Activated B cell treated with CpG ODN at 0.5 μM for 24 hours (primary cell): ENCODE results near the gene STARD10. TPM values are rescaled to one million over a fixed set of nuclear protein-coding genes. Genes with fewer than 3 reads are reported as not detected.

Experiments used
- ATAC-seq: fragments of 200-7000 bp; cut with Tn5 transposase; one replicate; pipeline ENCODE4 v1.10.0; 2021; ENCODE audit warnings: low read depth, mild to moderate bottlenecking, moderate library complexity
- CTCF ChIA-PET: fragments of 350-600 bp; sonication (Branson Sonifier 250); formaldehyde crosslinking; loops from one replicate; lab custom pipeline; 2021; ENCODE audit warnings: antibody characterized with exemption; lab: Charles Lee
- POLR2A ChIA-PET: fragments of 350-600 bp; sonication (Branson Sonifier 250); formaldehyde crosslinking; loops from one replicate; lab custom pipeline; 2021; ENCODE audit warnings: antibody characterized with exemption; lab: Charles Lee
- DNase-seq: peaks from one replicate; pipeline ENCODE4 v3.0.0; 2022
- H3K27ac Mint-ChIP-seq: one replicate; pipeline ENCODE4 v1.8.0; 2020; ENCODE audit warnings: mixed read lengths
- H3K27me3 Mint-ChIP-seq: one replicate; pipeline ENCODE4 v1.8.0; 2021; ENCODE audit warnings: mixed read lengths
- H3K36me3 Mint-ChIP-seq: one replicate; pipeline ENCODE4 v1.8.0; 2021; ENCODE audit warnings: low read depth, mixed read lengths
- H3K4me1 Mint-ChIP-seq: one replicate; pipeline ENCODE4 v1.8.0; 2021; ENCODE audit warnings: mixed read lengths
- H3K4me3 Mint-ChIP-seq: one replicate; pipeline ENCODE4 v1.8.0; 2020; ENCODE audit warnings: mild to moderate bottlenecking, mixed read lengths
- H3K9me3 Mint-ChIP-seq: one replicate; pipeline ENCODE4 v1.8.0; 2020; ENCODE audit warnings: mixed read lengths
- CTCF ChIP-seq: fragments of 200-600 bp; IDR thresholded peaks from one replicate; pipeline ENCODE4 v1.8.0; 2022; ENCODE audit warnings: antibody characterized with exemption, mild to moderate bottlenecking
- intact Hi-C: fragments of 100-400 bp; cut with micrococcal nuclease; formaldehyde crosslinking; loops from one replicate; pipeline ENCODE4 v1.15.1; 2024
- total RNA-seq: library from RNA; stranded (reverse); gene quantifications from 2 replicates; pipeline ENCODE4 v1.2.3, GENCODE V29; 2022

The STARD10 gene
- total RNA-seq, 1 donor from 2014 or later: 42.6 TPM

- ATAC-seq (no peak), DNase-seq (no peak)
- intact Hi-C loops: no loop called here
- no peak for TF ChIP-seq CTCF
- no peaks in the 10 kb centered on the region for H3K9me3 Mint-ChIP-seq
- peaks cover 14% of the 10 kb centered on the region for H3K36me3 Mint-ChIP-seq
- peak overlapping the region; percentile 66 for H3K27ac Mint-ChIP-seq
- ChIA-PET POLR2A (interaction anchor here (0.6 to 1.2 kb wide), 2 partner anchors 40 to 47 kb away, joined by 3 to 5 read pairs; no protein-coding TSS in a partner anchor), CTCF (interaction anchor here (0.8 to 1.1 kb wide), 2 partner anchors 21 to 276 kb away, joined by 3 to 4 read pairs; no protein-coding TSS in a partner anchor)
- peaks cover 86% of the 10 kb centered on the region for H3K4me1 Mint-ChIP-seq
- H3K27me3 Mint-ChIP-seq: no peaks in the 10 kb centered on the region
- H3K4me3 Mint-ChIP-seq: no peak overlapping the region
Measured at GRCh38 chr11:72747289-72747855, 46.5 kb downstream of the STARD10 start.

- H3K4me3 Mint-ChIP-seq: no peak overlapping the region
- TF ChIP-seq CTCF: no peak
Measured at GRCh38 chr11:72746821-72747220, 47.0 kb downstream of the STARD10 start.

GRCh38 chr11:72745925-72746550 is 47.8 kb downstream of the STARD10 start:
- ChIA-PET POLR2A (interaction anchor here (0.8 to 1.1 kb wide), 2 partner anchors 21 to 48 kb away, joined by 3 read pairs; partner anchors contain the start of gene STARD10), CTCF (interaction anchor here (1.1 kb wide), 1 partner anchor 275 kb away, joined by 3 read pairs; no protein-coding TSS in a partner anchor)
- no peak for TF ChIP-seq CTCF
- no peak for DNase-seq
- no peak for ATAC-seq
- Mint-ChIP-seq H3K4me3 (no peak overlapping the region), H3K27ac (peak overlapping the region; percentile 76), H3K36me3 (peaks cover 14% of the 10 kb centered on the region), H3K4me1 (peaks cover 92% of the 10 kb centered on the region), H3K27me3 (no peaks in the 10 kb centered on the region), H3K9me3 (no peaks in the 10 kb centered on the region)
- intact Hi-C loops: no loop called here

More at GRCh38 chr11:72746821-72747220, 47.0 kb downstream of the STARD10 start:
- intact Hi-C loops: no loop called here
- ChIA-PET CTCF (interaction anchor here (1.1 kb wide), 1 partner anchor 276 kb away, joined by 3 read pairs; no protein-coding TSS in a partner anchor), POLR2A (interaction anchor here (0.8 to 1.2 kb wide), 2 partner anchors 47 to 48 kb away, joined by 3 read pairs; partner anchors contain the start of gene STARD10)
- ATAC-seq (no peak), DNase-seq (no peak)
- Mint-ChIP-seq H3K27me3 (no peaks in the 10 kb centered on the region), H3K4me1 (peaks cover 92% of the 10 kb centered on the region), H3K9me3 (no peaks in the 10 kb centered on the region), H3K36me3 (peaks cover 14% of the 10 kb centered on the region), H3K27ac (peak overlapping the region; percentile 66)

GRCh38 chr11:72745511-72745910 is 48.3 kb downstream of the STARD10 start:
- CTCF ChIA-PET: no interaction called here
- no peak for TF ChIP-seq CTCF
- Mint-ChIP-seq H3K27ac (peak overlapping the region; percentile 76), H3K27me3 (no peaks in the 10 kb centered on the region), H3K4me3 (no peak overlapping the region), H3K36me3 (peaks cover 14% of the 10 kb centered on the region), H3K9me3 (no peaks in the 10 kb centered on the region), H3K4me1 (peaks cover 92% of the 10 kb centered on the region)
- POLR2A ChIA-PET: interaction anchor here (0.7 to 1.1 kb wide), 5 partner anchors 9 to 371 kb away, joined by 3 to 8 read pairs (median 4); partner anchors contain the start of gene STARD10
- intact Hi-C loops: no loop called here
- ATAC-seq (no peak), DNase-seq (no peak)

- no peak for TF ChIP-seq CTCF
- Mint-ChIP-seq H3K9me3 (no peaks in the 10 kb centered on the region), H3K27ac (peak overlapping the region; percentile 99), H3K27me3 (no peaks in the 10 kb centered on the region), H3K36me3 (peaks cover 12% of the 10 kb centered on the region), H3K4me1 (peaks cover 94% of the 10 kb centered on the region), H3K4me3 (peak overlapping the region; percentile 44)
- CTCF ChIA-PET: interaction anchor here (1.1 kb wide), 1 partner anchor 19 kb away, joined by 8 read pairs; no protein-coding TSS in a partner anchor
- ATAC-seq (peak; percentile 4), DNase-seq (no peak)
- intact Hi-C loops: loop anchor here (1.0 kb wide), 2 partner anchors 8 kb away; partner anchors contain the start of gene ARAP1
- POLR2A ChIA-PET: interaction anchor here (0.7 to 1.2 kb wide), 10 partner anchors 8 to 72 kb away, joined by 3 to 6 read pairs (median 3); partner anchors contain the start of gene STARD10
Measured at GRCh38 chr11:72744474-72744873, 49.4 kb downstream of the STARD10 start.
